GM12864 (cell line): ENCODE results near the gene SLC13A3.

Experiments
- DNase-seq: peaks from one replicate; pipeline ENCODE4 v3.0.0-alpha.2; 2011; ENCODE audit warnings: low read depth
- H3K4me3 ChIP-seq: 2 replicates; pipeline ENCODE4 v1.5.1; 2011; ENCODE audit warnings: mild to moderate bottlenecking, low read depth, low read length, control low read depth
- TF ChIP-seq, protein P1 (sequence below): IDR thresholded peaks from 2 replicates; pipeline ENCODE4 v1.5.1; 2011; ENCODE audit warnings: low read depth, mild to moderate bottlenecking, moderate library complexity, low read length, control low read depth, inconsistent platforms; ENCODE audit errors: missing control alignments

Gene SLC13A3

GRCh38 chr20:46651091-46651962, at the start of gene SLC13A3:
Gene SLC13A3 (minus strand): TSS chr20:46651459. CDS start chr20:46651421, 38 bp downstream.
- no peak for DNase-seq
- H3K4me3 ChIP-seq, result no peak within 1 kb of the TSS
- TF ChIP-seq, protein P1, sequence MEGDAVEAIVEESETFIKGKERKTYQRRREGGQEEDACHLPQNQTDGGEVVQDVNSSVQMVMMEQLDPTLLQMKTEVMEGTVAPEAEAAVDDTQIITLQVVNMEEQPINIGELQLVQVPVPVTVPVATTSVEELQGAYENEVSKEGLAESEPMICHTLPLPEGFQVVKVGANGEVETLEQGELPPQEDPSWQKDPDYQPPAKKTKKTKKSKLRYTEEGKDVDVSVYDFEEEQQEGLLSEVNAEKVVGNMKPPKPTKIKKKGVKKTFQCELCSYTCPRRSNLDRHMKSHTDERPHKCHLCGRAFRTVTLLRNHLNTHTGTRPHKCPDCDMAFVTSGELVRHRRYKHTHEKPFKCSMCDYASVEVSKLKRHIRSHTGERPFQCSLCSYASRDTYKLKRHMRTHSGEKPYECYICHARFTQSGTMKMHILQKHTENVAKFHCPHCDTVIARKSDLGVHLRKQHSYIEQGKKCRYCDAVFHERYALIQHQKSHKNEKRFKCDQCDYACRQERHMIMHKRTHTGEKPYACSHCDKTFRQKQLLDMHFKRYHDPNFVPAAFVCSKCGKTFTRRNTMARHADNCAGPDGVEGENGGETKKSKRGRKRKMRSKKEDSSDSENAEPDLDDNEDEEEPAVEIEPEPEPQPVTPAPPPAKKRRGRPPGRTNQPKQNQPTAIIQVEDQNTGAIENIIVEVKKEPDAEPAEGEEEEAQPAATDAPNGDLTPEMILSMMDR, result no peak

DNA sequence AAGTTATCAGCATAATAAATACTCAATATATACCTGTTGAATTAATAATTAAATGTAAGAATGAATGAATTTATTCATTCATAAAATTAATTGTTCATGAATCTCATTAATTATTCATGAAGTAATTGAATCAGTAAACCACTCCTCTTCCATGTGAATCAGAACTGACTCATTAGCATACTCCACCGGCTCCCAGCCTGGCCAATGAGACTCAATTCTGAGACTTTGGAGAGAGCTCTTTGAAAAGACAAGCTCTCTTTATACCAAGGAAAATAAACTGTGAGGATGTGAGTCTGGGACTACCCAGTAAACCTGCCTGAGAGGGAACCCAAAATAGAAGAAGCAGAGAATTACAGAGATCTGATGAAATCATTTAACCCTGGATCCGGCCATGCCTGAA, 49.8 kb upstream of the SLC13A3 start:
- TF ChIP-seq, protein P1, result no peak
- no peak for DNase-seq
- H3K4me3 ChIP-seq, result no peak overlapping the region

DNA sequence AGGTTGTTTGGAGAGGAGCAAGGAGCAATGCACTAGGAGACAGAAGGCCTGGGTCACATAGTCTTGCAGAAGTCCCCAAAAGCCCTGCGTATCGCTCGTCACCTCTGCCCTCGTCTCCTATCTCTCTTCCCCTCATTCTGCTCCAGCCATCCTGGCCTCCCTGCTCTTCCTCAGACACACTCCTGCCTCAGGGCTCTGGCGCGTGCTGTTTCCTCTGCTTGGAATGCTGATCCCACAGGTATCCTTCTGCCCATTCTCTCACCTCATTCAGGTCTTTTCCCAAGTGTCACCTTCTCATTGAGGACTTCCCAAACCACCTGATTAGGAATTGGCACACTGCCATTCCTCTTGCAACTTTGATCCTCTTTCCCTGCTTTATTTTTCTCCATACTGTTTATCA, 49.2 kb upstream of the SLC13A3 start:
- TF ChIP-seq, protein P1, result no peak
- DNase-seq, result no peak
- no peak overlapping the region for H3K4me3 ChIP-seq

DNA sequence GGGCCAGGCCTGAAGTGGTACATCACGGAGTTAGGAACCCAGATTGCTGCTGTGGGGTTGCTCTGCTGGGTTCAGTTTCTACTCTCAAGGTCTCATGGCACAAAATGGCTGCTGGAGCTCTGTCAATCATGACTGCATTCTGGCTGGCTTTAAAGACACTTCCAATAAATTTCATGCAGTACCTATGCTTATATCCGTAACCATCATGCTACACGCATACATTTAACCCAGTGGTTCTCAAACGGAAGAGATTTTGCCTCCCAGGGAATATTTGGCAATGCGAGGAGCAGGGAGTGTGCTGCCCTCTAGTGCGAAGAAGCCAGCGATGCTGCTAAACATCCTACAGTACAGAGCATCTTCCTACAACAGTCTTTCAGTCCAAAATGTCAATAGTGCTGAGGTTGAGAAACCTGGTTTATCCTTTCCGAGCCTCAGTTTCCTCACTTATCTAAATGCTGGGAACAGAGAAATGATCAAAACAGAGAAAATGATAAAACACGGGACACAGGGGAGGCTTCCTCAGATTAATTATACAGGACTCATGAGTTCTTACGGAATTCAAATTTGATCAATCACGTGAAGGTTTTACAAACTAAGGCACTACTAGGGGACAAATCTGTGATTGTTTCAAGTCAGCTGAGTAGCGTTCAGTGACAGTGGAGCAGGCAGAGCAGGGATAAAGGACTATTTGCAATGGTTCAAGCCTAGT, 48.5 kb upstream of the SLC13A3 start:
- TF ChIP-seq, protein P1, result peak; percentile 58
- no peak for DNase-seq
- no peak overlapping the region for H3K4me3 ChIP-seq

DNA sequence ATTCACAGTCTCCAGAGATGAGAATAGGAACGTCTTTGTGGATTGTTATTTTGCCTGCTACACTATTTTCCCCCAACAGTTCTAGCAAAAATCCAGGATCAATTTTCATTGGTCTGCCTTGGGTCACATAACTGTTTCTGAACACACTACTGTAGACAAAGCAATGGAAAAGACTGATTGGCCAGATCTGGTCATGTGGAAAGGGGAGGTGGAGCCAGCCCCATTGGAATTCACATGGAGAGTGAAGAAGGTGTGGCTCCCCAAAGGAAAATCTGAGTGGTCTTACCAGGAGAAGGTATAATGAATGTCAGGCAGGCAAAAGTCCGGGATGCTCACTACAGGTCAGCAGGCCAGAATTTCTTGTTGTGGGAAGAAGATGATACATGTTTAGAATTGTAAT, 47.5 kb upstream of the SLC13A3 start:
- H3K4me3 ChIP-seq, result no peak overlapping the region
- TF ChIP-seq, protein P1, result no peak
- DNase-seq, result no peak

GRCh38 chr20:46696791-46697279, 45.6 kb upstream of the SLC13A3 start:
- DNase-seq, result no peak
- no peak overlapping the region for H3K4me3 ChIP-seq
- TF ChIP-seq, protein P1, result no peak
